ENCODE data around the gene KIRREL3.

The KIRREL3 gene

DNA sequence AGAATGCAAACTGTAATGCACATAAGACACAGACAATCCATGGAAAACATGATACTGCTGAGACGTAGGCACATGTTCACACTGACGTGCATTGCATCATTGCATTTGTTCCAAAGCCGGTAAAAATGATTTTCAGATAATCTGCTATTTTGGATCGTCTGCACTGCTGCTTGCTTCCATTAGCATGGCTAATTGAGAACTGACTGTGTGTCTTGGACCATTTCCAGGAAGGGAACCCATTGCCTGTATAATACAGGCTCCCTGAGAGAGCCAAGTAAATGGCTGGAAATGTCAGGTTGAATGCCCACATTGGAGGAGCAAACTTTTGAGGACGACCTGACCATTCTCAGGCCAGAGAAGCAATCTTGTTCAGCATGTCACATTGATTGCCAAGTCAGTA lies 340.2 kb downstream of the KIRREL3 start:
- Histone ChIP-seq H3K4me3 (IDR thresholded peaks at IDR 0.05; ENCODE audit: insufficient read depth, low read depth, low read length) (no peak overlapping the region), H2AFZ (ENCODE audit: low read depth) (no peak overlapping the region), H3K36me3 (ENCODE audit: insufficient read depth) (no peaks in the 10 kb centered on the region), H3K4me1 (ENCODE audit: low read depth, poor library complexity, severe bottlenecking) (peaks cover 13% of the 10 kb centered on the region), H3K4me2 (no peak overlapping the region), H4K20me1 (ENCODE audit: insufficient read depth) (no peaks in the 10 kb centered on the region), H3K79me2 (ENCODE audit: insufficient read depth, low read depth) (no peaks in the 10 kb centered on the region), H3K27ac (no peak overlapping the region), H3K27me3 (ENCODE audit: insufficient read depth, low read depth) (no peaks in the 10 kb centered on the region), H3K9ac (no peak overlapping the region)
- TF ChIP-seq, protein P1, sequence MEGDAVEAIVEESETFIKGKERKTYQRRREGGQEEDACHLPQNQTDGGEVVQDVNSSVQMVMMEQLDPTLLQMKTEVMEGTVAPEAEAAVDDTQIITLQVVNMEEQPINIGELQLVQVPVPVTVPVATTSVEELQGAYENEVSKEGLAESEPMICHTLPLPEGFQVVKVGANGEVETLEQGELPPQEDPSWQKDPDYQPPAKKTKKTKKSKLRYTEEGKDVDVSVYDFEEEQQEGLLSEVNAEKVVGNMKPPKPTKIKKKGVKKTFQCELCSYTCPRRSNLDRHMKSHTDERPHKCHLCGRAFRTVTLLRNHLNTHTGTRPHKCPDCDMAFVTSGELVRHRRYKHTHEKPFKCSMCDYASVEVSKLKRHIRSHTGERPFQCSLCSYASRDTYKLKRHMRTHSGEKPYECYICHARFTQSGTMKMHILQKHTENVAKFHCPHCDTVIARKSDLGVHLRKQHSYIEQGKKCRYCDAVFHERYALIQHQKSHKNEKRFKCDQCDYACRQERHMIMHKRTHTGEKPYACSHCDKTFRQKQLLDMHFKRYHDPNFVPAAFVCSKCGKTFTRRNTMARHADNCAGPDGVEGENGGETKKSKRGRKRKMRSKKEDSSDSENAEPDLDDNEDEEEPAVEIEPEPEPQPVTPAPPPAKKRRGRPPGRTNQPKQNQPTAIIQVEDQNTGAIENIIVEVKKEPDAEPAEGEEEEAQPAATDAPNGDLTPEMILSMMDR (conservative IDR thresholded peaks at IDR 0.05; ENCODE audit: low read depth, low read length), result no peak

GRCh38 chr11:126658306-126659056 lies 342.1 kb downstream of the KIRREL3 start:
- Histone ChIP-seq H4K20me1 (ENCODE audit: insufficient read depth) (no peaks in the 10 kb centered on the region), H3K27me3 (ENCODE audit: insufficient read depth, low read depth) (no peaks in the 10 kb centered on the region), H3K27ac (no peak overlapping the region), H3K79me2 (ENCODE audit: insufficient read depth, low read depth) (no peaks in the 10 kb centered on the region), H3K4me2 (no peak overlapping the region), H3K4me3 (IDR thresholded peaks at IDR 0.05; ENCODE audit: insufficient read depth, low read depth, low read length) (no peak overlapping the region), H3K9ac (no peak overlapping the region), H3K36me3 (ENCODE audit: insufficient read depth) (no peaks in the 10 kb centered on the region), H3K4me1 (ENCODE audit: low read depth, poor library complexity, severe bottlenecking) (peaks cover 31% of the 10 kb centered on the region), H2AFZ (ENCODE audit: low read depth) (no peak overlapping the region)
- TF ChIP-seq, protein P1 (conservative IDR thresholded peaks at IDR 0.05; ENCODE audit: low read depth, low read length), result no peak

DNA sequence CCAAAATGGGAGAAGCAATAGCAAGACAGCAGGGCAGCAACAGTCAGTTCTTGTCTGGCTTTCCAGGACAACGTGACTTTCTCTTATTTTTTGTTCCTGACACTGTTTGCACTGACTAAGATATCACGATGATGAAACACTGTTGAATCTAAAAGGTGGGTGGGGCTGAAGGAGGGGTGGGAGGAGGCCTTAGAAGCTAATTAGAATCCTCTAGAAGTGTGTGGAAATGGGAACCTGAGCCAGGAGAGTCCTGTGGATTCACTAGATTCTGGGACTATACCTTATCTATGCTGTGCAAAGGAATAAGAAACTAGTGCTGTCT lies 344.8 kb downstream of the KIRREL3 start:
- Histone ChIP-seq H4K20me1 (ENCODE audit: insufficient read depth) (no peaks in the 10 kb centered on the region), H2AFZ (ENCODE audit: low read depth) (no peak overlapping the region), H3K9ac (peak overlapping the region; percentile 32; the same call in 1 of the 2 replicates), H3K79me2 (ENCODE audit: insufficient read depth, low read depth) (no peaks in the 10 kb centered on the region), H3K27me3 (ENCODE audit: insufficient read depth, low read depth) (no peaks in the 10 kb centered on the region), H3K4me2 (peak overlapping the region; percentile 48), H3K4me1 (ENCODE audit: low read depth, poor library complexity, severe bottlenecking) (peaks cover 40% of the 10 kb centered on the region), H3K4me3 (IDR thresholded peaks at IDR 0.05; ENCODE audit: insufficient read depth, low read depth, low read length) (no peak overlapping the region), H3K27ac (peak overlapping the region; percentile 78), H3K36me3 (ENCODE audit: insufficient read depth) (no peaks in the 10 kb centered on the region)
- TF ChIP-seq, protein P1 (conservative IDR thresholded peaks at IDR 0.05; ENCODE audit: low read depth, low read length), result no peak

GRCh38 chr11:126654886-126655806 lies 345.4 kb downstream of the KIRREL3 start:
- TF ChIP-seq, protein P1 (conservative IDR thresholded peaks at IDR 0.05; ENCODE audit: low read depth, low read length), result no peak

More at GRCh38 chr11:126654886-126655806, 345.4 kb downstream of the KIRREL3 start:
- peak overlapping the region; percentile 41; the same call in 1 of the 2 replicates for H2AFZ ChIP-seq (ENCODE audit: low read depth)
- peak overlapping the region; percentile 32; the same call in 1 of the 2 replicates for H3K9ac ChIP-seq
- H3K27ac ChIP-seq, result peak overlapping the region; percentile 78
- no peaks in the 10 kb centered on the region for H4K20me1 ChIP-seq (ENCODE audit: insufficient read depth)
- peaks cover 40% of the 10 kb centered on the region for H3K4me1 ChIP-seq (ENCODE audit: low read depth, poor library complexity, severe bottlenecking)
- H3K4me2 ChIP-seq, result peak overlapping the region; percentile 48
- H3K79me2 ChIP-seq (ENCODE audit: insufficient read depth, low read depth), result no peaks in the 10 kb centered on the region
- no peak overlapping the region for H3K4me3 ChIP-seq (IDR thresholded peaks at IDR 0.05; ENCODE audit: insufficient read depth, low read depth, low read length)
- no peaks in the 10 kb centered on the region for H3K36me3 ChIP-seq (ENCODE audit: insufficient read depth)
- no peaks in the 10 kb centered on the region for H3K27me3 ChIP-seq (ENCODE audit: insufficient read depth, low read depth)
